ENCODE results near the gene DPEP2NB. TPM values are rescaled to one million over a fixed set of nuclear protein-coding genes. Genes with fewer than 3 reads are reported as not detected.
"Not testable (repeated sequence)": the region's sequence is repeated elsewhere in the genome, so short reads cannot be mapped to it uniquely, and the experiment has no call there.

The DPEP2NB gene
- total RNA-seq, 1 donor from 2014 or later = not detected

GRCh38 chr16:68003031-68003430 lies 12.7 kb downstream of the DPEP2NB start:
- no peaks in the 10 kb centered on the region for H3K4me1 Mint-ChIP-seq (ENCODE audit: low read depth)
- no peaks in the 10 kb centered on the region for H3K27me3 Mint-ChIP-seq
- no peak overlapping the region for H3K4me3 Mint-ChIP-seq (ENCODE audit: low read depth)
- no peaks in the 10 kb centered on the region for H3K9me3 Mint-ChIP-seq (ENCODE audit: low read depth)
- DNase-seq (ENCODE audit: low spot score, unreplicated experiment) = no peak
- no peak overlapping the region for H3K27ac Mint-ChIP-seq
- no peak for TF ChIP-seq CTCF (IDR thresholded peaks at IDR 0.05; ENCODE audit: unreplicated experiment)
- no peaks in the 10 kb centered on the region for H3K36me3 Mint-ChIP-seq (ENCODE audit: insufficient read depth)

GRCh38 chr16:68000450-68000849 lies 15.3 kb downstream of the DPEP2NB start:
- H3K4me3 Mint-ChIP-seq (ENCODE audit: low read depth) = no peak overlapping the region
- H3K36me3 Mint-ChIP-seq (ENCODE audit: insufficient read depth) = no peaks in the 10 kb centered on the region
- TF ChIP-seq CTCF (IDR thresholded peaks at IDR 0.05; ENCODE audit: unreplicated experiment) = no peak
- no peaks in the 10 kb centered on the region for H3K9me3 Mint-ChIP-seq (ENCODE audit: low read depth)
- H3K4me1 Mint-ChIP-seq (ENCODE audit: low read depth) = no peaks in the 10 kb centered on the region
- no peak for DNase-seq (ENCODE audit: low spot score, unreplicated experiment)
- H3K27me3 Mint-ChIP-seq = no peaks in the 10 kb centered on the region
- no peak overlapping the region for H3K27ac Mint-ChIP-seq

GRCh38 chr16:67999985-68000384 lies 15.7 kb downstream of the DPEP2NB start:
- Mint-ChIP-seq H3K4me3 (ENCODE audit: low read depth) (no peak overlapping the region), H3K27me3 (no peaks in the 10 kb centered on the region), H3K36me3 (ENCODE audit: insufficient read depth) (no peaks in the 10 kb centered on the region), H3K9me3 (ENCODE audit: low read depth) (no peaks in the 10 kb centered on the region), H3K27ac (no peak overlapping the region), H3K4me1 (ENCODE audit: low read depth) (no peaks in the 10 kb centered on the region)
- DNase-seq (ENCODE audit: low spot score, unreplicated experiment) = no peak
- no peak for TF ChIP-seq CTCF (IDR thresholded peaks at IDR 0.05; ENCODE audit: unreplicated experiment)

- not testable (repeated sequence) for H3K9me3 Mint-ChIP-seq (ENCODE audit: low read depth); H3K27ac Mint-ChIP-seq; H3K27me3 Mint-ChIP-seq; DNase-seq (ENCODE audit: low spot score, unreplicated experiment); H3K4me1 Mint-ChIP-seq (ENCODE audit: low read depth); H3K4me3 Mint-ChIP-seq (ENCODE audit: low read depth); H3K36me3 Mint-ChIP-seq (ENCODE audit: insufficient read depth)
Measured at GRCh38 chr16:67998779-67999688, 16.7 kb downstream of the DPEP2NB start, which contains the start of gene DPEP2. Gene DPEP2, minus strand, starts transcription at chr16:67999484. Its CDS starts 6,272 bp downstream, at chr16:67993212.

- not testable (repeated sequence) for H3K9me3 Mint-ChIP-seq (ENCODE audit: low read depth); H3K36me3 Mint-ChIP-seq (ENCODE audit: insufficient read depth); H3K4me1 Mint-ChIP-seq (ENCODE audit: low read depth); DNase-seq (ENCODE audit: low spot score, unreplicated experiment); H3K4me3 Mint-ChIP-seq (ENCODE audit: low read depth); H3K27me3 Mint-ChIP-seq; H3K27ac Mint-ChIP-seq
Measured at GRCh38 chr16:67998231-67998778, 17.4 kb downstream of the DPEP2NB start.

- Mint-ChIP-seq H3K9me3 (ENCODE audit: low read depth) (no peaks in the 10 kb centered on the region), H3K4me3 (ENCODE audit: low read depth) (no peak overlapping the region), H3K36me3 (ENCODE audit: insufficient read depth) (no peaks in the 10 kb centered on the region), H3K4me1 (ENCODE audit: low read depth) (no peaks in the 10 kb centered on the region), H3K27ac (no peak overlapping the region), H3K27me3 (peaks cover 2% of the 10 kb centered on the region)
- DNase-seq (ENCODE audit: low spot score, unreplicated experiment) = no peak
- TF ChIP-seq CTCF (IDR thresholded peaks at IDR 0.05; ENCODE audit: unreplicated experiment) = no peak
Measured at GRCh38 chr16:67996666-67997065, 19.0 kb downstream of the DPEP2NB start.
